ENCODE measurements around the gene VRK3.
A peak's percentile ranks its signal among the peaks of the same experiment; 100 is the strongest.
"Not testable (repeated sequence)": the region's sequence is repeated elsewhere in the genome, so short reads cannot be mapped to it uniquely, and the experiment has no call there.

Gene VRK3

GRCh38 chr19:49950590-49950948 lies 74.6 kb downstream of the VRK3 start:
- FAIRE-seq (no peak), DNase-seq (ENCODE audit: insufficient read length, low spot score) (no peak)
- no peak for TF ChIP-seq CTCF (IDR thresholded peaks at IDR 0.05; ENCODE audit: insufficient read depth, missing control alignments)

GRCh38 chr19:49949742-49950589 lies 75.2 kb downstream of the VRK3 start:
- DNase-seq (ENCODE audit: insufficient read length, low spot score), result no peak
- no peak for FAIRE-seq
- TF ChIP-seq CTCF (IDR thresholded peaks at IDR 0.05; ENCODE audit: insufficient read depth, missing control alignments), result no peak

GRCh38 chr19:49946415-49946814 lies 78.8 kb downstream of the VRK3 start:
- FAIRE-seq, result no peak
- no peak for DNase-seq (ENCODE audit: insufficient read length, low spot score)
- TF ChIP-seq CTCF (IDR thresholded peaks at IDR 0.05; ENCODE audit: insufficient read depth, missing control alignments), result no peak

GRCh38 chr19:49944567-49944966 lies 80.6 kb downstream of the VRK3 start:
- not testable (repeated sequence) for DNase-seq (ENCODE audit: insufficient read length, low spot score); FAIRE-seq

GRCh38 chr19:49940482-49940791 lies 84.7 kb downstream of the VRK3 start:
- FAIRE-seq (no peak), DNase-seq (ENCODE audit: insufficient read length, low spot score) (no peak)
- no peak for TF ChIP-seq CTCF (IDR thresholded peaks at IDR 0.05; ENCODE audit: insufficient read depth, missing control alignments)

GRCh38 chr19:49939721-49940481 lies 85.3 kb downstream of the VRK3 start:
- DNase-seq (ENCODE audit: insufficient read length, low spot score), result no peak
- peak; percentile 3 for TF ChIP-seq CTCF (IDR thresholded peaks at IDR 0.05; ENCODE audit: insufficient read depth, missing control alignments)
- FAIRE-seq, result no peak

GRCh38 chr19:49938662-49939061 lies 86.5 kb downstream of the VRK3 start:
- no peak for DNase-seq (ENCODE audit: insufficient read length, low spot score)
- TF ChIP-seq CTCF (IDR thresholded peaks at IDR 0.05; ENCODE audit: insufficient read depth, missing control alignments), result no peak

More at GRCh38 chr19:49938662-49939061, 86.5 kb downstream of the VRK3 start:
- no peak for FAIRE-seq
